GM12891 (cell line): Measurements from ENCODE around the gene ECM2.

Experiments
- POLR2A ChIP-seq: IDR thresholded peaks from 2 replicates; pipeline ENCODE4 v1.6.1; 2011; ENCODE audit warnings: low read depth, low read length, control low read depth
- POLR2AphosphoS5 ChIP-seq: IDR thresholded peaks from 2 replicates; pipeline ENCODE4 v1.6.1; 2011; ENCODE audit warnings: low read depth, low read length, control low read depth
- TAF1 ChIP-seq: IDR thresholded peaks from 2 replicates; pipeline ENCODE4 v1.6.1; 2011; ENCODE audit warnings: low read depth, low read length, control low read depth

DNA sequence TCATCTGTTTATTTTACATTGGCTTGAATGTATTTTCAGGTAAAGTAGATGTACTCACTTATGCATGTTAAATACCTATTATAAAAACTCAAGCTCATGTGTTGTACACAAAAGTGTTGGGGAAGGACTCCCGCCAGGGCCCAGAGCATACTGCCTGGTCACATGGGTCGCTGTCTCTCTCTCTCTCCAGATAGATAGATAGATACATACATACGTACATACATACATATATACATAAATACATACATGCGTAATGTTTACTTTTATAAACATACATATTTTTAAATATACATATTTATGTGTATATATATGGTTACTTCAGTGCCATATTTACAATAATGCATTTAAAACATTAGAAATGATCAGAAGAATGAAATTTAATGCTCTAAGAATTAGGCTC, 78.2 kb downstream of the ECM2 start:
- TF ChIP-seq POLR2A (no peak), POLR2AphosphoS5 (no peak), TAF1 (no peak)
